ENCODE results near the gene PAPSS2.

DNA sequence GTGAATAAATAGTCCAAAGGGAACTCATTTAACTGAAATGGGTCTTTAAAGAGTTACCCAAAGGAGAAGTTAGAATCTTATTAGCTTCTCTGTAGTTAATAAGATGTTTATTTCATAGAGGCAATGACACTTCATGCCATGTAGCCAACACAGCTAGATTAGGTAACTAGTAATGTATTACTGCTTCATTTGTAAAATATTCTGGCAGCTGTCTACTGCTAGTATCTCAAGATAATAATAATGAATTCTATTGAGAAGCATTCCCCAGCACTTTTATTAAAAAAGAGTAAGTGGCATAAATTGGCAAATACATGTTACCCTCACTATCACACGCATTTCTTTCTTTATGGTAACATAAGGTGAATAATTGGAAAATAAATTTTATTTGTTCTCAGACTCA lies 10.1 kb downstream of the PAPSS2 start:
- TF ChIP-seq, protein P1, sequence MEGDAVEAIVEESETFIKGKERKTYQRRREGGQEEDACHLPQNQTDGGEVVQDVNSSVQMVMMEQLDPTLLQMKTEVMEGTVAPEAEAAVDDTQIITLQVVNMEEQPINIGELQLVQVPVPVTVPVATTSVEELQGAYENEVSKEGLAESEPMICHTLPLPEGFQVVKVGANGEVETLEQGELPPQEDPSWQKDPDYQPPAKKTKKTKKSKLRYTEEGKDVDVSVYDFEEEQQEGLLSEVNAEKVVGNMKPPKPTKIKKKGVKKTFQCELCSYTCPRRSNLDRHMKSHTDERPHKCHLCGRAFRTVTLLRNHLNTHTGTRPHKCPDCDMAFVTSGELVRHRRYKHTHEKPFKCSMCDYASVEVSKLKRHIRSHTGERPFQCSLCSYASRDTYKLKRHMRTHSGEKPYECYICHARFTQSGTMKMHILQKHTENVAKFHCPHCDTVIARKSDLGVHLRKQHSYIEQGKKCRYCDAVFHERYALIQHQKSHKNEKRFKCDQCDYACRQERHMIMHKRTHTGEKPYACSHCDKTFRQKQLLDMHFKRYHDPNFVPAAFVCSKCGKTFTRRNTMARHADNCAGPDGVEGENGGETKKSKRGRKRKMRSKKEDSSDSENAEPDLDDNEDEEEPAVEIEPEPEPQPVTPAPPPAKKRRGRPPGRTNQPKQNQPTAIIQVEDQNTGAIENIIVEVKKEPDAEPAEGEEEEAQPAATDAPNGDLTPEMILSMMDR (IDR thresholded peaks at IDR 0.05; ENCODE audit: insufficient read depth, low read length, poor library complexity, severe bottlenecking): no peak
- no peak for TF ChIP-seq EZH2phosphoT487 (conservative IDR thresholded peaks at IDR 0.05; ENCODE audit: low read length)

Data from SU-DHL-6 (cell line).